NCI-H1436 (cell line): ENCODE measurements around the gene PRDM4.
"Not testable (repeated sequence)": the region's sequence is repeated elsewhere in the genome, so short reads cannot be mapped to it uniquely, and the experiment has no call there.

Experiments used
- DNase-seq: peaks from one replicate; lab custom pipeline; 2025; lab: John Stamatoyannopoulos, UW

The PRDM4 gene

DNA sequence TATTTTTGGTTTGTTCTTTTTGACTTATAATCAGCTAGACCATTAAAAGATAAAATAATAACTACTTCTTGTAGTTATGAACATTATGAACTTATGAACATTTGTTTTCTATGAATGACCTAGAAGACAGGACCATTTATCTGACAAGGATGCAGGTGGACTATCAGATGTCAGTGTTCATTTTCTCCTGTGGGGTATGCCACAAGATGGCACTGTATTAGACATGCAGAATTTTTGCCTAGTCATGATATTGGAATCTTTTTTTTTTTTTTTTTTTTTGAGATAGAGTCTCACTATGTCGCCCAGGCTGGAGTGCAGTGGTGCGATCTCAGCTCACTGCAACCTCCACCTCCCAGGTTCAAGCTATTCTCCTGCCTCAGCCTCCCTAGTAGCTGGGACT lies 65.2 kb downstream of the PRDM4 start:
- not testable (repeated sequence) for DNase-seq

- peak; percentile 93 for DNase-seq
Measured at GRCh38 chr12:107685360-107686248, 75.3 kb downstream of the PRDM4 start, which contains the start of gene PWP1. TSS of gene PWP1 (plus strand) at chr12:107685799. CDS start at chr12:107685900, 101 bp downstream.

- DNase-seq, result peak; percentile 50
Measured at GRCh38 chr12:107684990-107685359, 76.0 kb downstream of the PRDM4 start.

GRCh38 chr12:107684029-107684795 lies 76.7 kb downstream of the PRDM4 start:
- DNase-seq, result no peak
